Uterine smooth muscle cell (primary cell): ENCODE results near the gene LGI1. TPM values are rescaled to one million over a fixed set of nuclear protein-coding genes. Genes with fewer than 3 reads are reported as not detected.

Experiments
- total RNA-seq: library from RNA; depleted of rRNA; stranded (reverse); fragments of >200 nt; gene quantifications from 2 replicates; pipeline ENCODE4 v1.2.3, GENCODE V29; 2014

Gene LGI1
- not detected in 2 replicates for total RNA-seq

DNA sequence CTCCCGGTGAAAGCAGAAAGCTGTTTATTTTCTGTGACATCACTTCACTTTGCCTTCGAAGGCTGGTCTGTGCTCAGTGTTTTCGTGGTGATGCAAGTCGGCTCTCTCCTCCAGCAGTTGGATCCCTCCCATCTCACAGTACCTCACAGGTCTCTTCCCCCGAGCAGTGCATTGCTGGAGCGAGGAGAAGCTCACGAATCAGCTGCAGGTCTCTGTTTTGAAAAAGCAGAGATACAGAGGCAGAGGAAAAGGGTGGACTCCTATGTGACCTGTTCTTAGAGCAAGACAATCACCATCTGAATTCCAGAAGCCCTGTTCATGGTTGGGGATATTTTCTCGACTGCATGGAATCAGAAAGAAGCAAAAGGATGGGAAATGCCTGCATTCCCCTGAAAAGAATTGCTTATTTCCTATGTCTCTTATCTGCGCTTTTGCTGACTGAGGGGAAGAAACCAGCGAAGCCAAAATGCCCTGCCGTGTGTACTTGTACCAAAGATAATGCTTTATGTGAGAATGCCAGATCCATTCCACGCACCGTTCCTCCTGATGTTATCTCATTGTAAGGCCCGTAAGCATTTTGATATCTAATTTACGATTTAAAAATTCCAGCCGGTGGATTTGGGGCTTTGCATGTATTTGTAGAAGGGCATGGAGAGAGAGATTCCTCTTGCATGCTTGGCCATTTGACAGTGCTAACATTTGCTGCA, at the start of gene LGI1:
LGI1 (plus strand) TSS at position 136 of the 707 bp plus-strand sequence; CDS start at position 345, 209 bp downstream.

Other genes starting within 250 kb of the LGI1 start
- not detected in 2 replicates for gene FFAR4, start 191.3 kb upstream of the LGI1 start, total RNA-seq
- gene RBP4, start 156.7 kb upstream of the LGI1 start, total RNA-seq: not detected in 2 replicates
- not detected in 2 replicates for gene PDE6C, start 145.4 kb upstream of the LGI1 start, total RNA-seq
- gene FRA10AC1, start 55.3 kb upstream of the LGI1 start, total RNA-seq: 9.5 and 12.5 TPM in 2 replicates
- gene SLC35G1, start 136.0 kb downstream of the LGI1 start, total RNA-seq: 3.9 and 5.5 TPM in 2 replicates
- gene PLCE1, start 236.0 kb downstream of the LGI1 start, total RNA-seq: 2.2 and 2.5 TPM in 2 replicates